ENCODE data around the gene TMCC1. TPM values are rescaled to one million over a fixed set of nuclear protein-coding genes. Genes with fewer than 3 reads are reported as not detected.

Gene TMCC1
- total RNA-seq, 1 donor from 2014 or later = 25.9 TPM

- peaks cover 2% of the 10 kb centered on the region for H3K36me3 Mint-ChIP-seq (ENCODE audit: low read depth)
- intact Hi-C loops (cut with micrococcal nuclease) = no loop called here
- peaks cover 24% of the 10 kb centered on the region for H3K27me3 Mint-ChIP-seq
- ATAC-seq (ENCODE audit: low read depth) = no peak
- TF ChIP-seq CTCF (IDR thresholded peaks at IDR 0.05) = no peak
- no peak overlapping the region for H3K27ac Mint-ChIP-seq
- DNase-seq = no peak
- H3K4me3 Mint-ChIP-seq = peak overlapping the region; percentile 53
- ChIA-PET POLR2A (interaction anchor here (0.7 kb wide), 1 partner anchor 119 kb away, joined by 3 read pairs; no protein-coding TSS in a partner anchor), CTCF (interaction anchor here (1.8 kb wide), 1 partner anchor 119 kb away, joined by 5 read pairs; no protein-coding TSS in a partner anchor)
- peaks cover 10% of the 10 kb centered on the region for H3K4me1 Mint-ChIP-seq
- H3K9me3 Mint-ChIP-seq = no peaks in the 10 kb centered on the region
These were observed 284.4 kb downstream of the TMCC1 start for GRCh38 chr3:129608936-129609590.

- intact Hi-C loops (cut with micrococcal nuclease) = no loop called here
- Mint-ChIP-seq H3K27me3 (peaks cover 24% of the 10 kb centered on the region), H3K4me3 (peak overlapping the region; percentile 53), H3K36me3 (ENCODE audit: low read depth) (peaks cover 2% of the 10 kb centered on the region), H3K4me1 (peaks cover 10% of the 10 kb centered on the region), H3K9me3 (no peaks in the 10 kb centered on the region), H3K27ac (no peak overlapping the region)
- ChIA-PET POLR2A (interaction anchor here (0.7 kb wide), 1 partner anchor 118 kb away, joined by 3 read pairs; no protein-coding TSS in a partner anchor), CTCF (interaction anchor here (1.8 kb wide), 1 partner anchor 118 kb away, joined by 5 read pairs; no protein-coding TSS in a partner anchor)
- DNase-seq (no peak), ATAC-seq (ENCODE audit: low read depth) (no peak)
- no peak for TF ChIP-seq CTCF (IDR thresholded peaks at IDR 0.05)
These were observed 285.2 kb downstream of the TMCC1 start for GRCh38 chr3:129608087-129608935.

GRCh38 chr3:129607391-129608068 lies 286.0 kb downstream of the TMCC1 start:
- Mint-ChIP-seq H3K4me3 (peak overlapping the region; percentile 86), H3K27me3 (peaks cover 24% of the 10 kb centered on the region), H3K27ac (no peak overlapping the region), H3K36me3 (ENCODE audit: low read depth) (peaks cover 2% of the 10 kb centered on the region), H3K9me3 (no peaks in the 10 kb centered on the region), H3K4me1 (peaks cover 10% of the 10 kb centered on the region)
- intact Hi-C loops (cut with micrococcal nuclease) = loop anchor here (2.0 kb wide), 2 partner anchors 15 to 117 kb away; no protein-coding TSS in a partner anchor
- DNase-seq (no peak), ATAC-seq (ENCODE audit: low read depth) (no peak)
- ChIA-PET CTCF (interaction anchor here (1.8 kb wide), 1 partner anchor 117 kb away, joined by 5 read pairs; no protein-coding TSS in a partner anchor), POLR2A (no interaction called here)
- TF ChIP-seq CTCF (IDR thresholded peaks at IDR 0.05) = no peak

GRCh38 chr3:129606636-129607390 lies 286.7 kb downstream of the TMCC1 start, which contains the start of gene PLXND1:
PLXND1 (minus strand) TSS chr3:129606676; CDS start chr3:129606639, 37 bp downstream.
- Mint-ChIP-seq H3K27me3 (peaks cover 24% of the 10 kb centered on the region), H3K4me1 (peaks cover 10% of the 10 kb centered on the region), H3K4me3 (peak within 1 kb of the TSS; percentile 86), H3K27ac (no peak within 1 kb of the TSS), H3K9me3 (no peaks in the 10 kb centered on the region), H3K36me3 (ENCODE audit: low read depth) (peaks cover 2% of the 10 kb centered on the region)
- DNase-seq (peak; percentile 34), ATAC-seq (ENCODE audit: low read depth) (peak; percentile 75)
- POLR2A ChIA-PET = interaction anchor here (1.0 kb wide), 1 partner anchor 12 kb away, joined by 3 read pairs; no protein-coding TSS in a partner anchor
- TF ChIP-seq CTCF (IDR thresholded peaks at IDR 0.05) = no peak
- CTCF ChIA-PET = interaction anchor here (1.1 kb wide), 1 partner anchor 117 kb away, joined by 5 read pairs; no protein-coding TSS in a partner anchor
- intact Hi-C loops (cut with micrococcal nuclease) = loop anchor here (2.0 kb wide), 2 partner anchors 14 to 116 kb away; no protein-coding TSS in a partner anchor

Data from activated B cell treated with CpG ODN at 0.5 μM for 24 hours (primary cell).